ENCODE measurements around the gene SGO2.

Gene SGO2

GRCh38 chr2:200502196-200502595 is 23.8 kb upstream of the SGO2 start:
- no peak for TF ChIP-seq CTCF (IDR thresholded peaks at IDR 0.05; ENCODE audit: extremely low read depth, missing control alignments)
- DNase-seq (ENCODE audit: low spot score) = no peak

GRCh38 chr2:200506679-200507078 is 19.3 kb upstream of the SGO2 start:
- no peak for DNase-seq (ENCODE audit: low spot score)
- no peak for TF ChIP-seq CTCF (IDR thresholded peaks at IDR 0.05; ENCODE audit: extremely low read depth, missing control alignments)

- no peak for DNase-seq (ENCODE audit: low spot score)
- no peak for TF ChIP-seq CTCF (IDR thresholded peaks at IDR 0.05; ENCODE audit: extremely low read depth, missing control alignments)
These were observed 18.8 kb upstream of the SGO2 start for GRCh38 chr2:200507179-200507578.

- peak; percentile 41 for DNase-seq (ENCODE audit: low spot score)
- TF ChIP-seq CTCF (IDR thresholded peaks at IDR 0.05; ENCODE audit: extremely low read depth, missing control alignments) = no peak
These were observed 16.8 kb upstream of the SGO2 start for GRCh38 chr2:200509235-200509611.

- peak; percentile 88 for TF ChIP-seq CTCF (IDR thresholded peaks at IDR 0.05; ENCODE audit: extremely low read depth, missing control alignments)
- peak; percentile 99 for DNase-seq (ENCODE audit: low spot score)
These were observed 16.2 kb upstream of the SGO2 start, which contains the start of gene KCTD18 for GRCh38 chr2:200509612-200510433. Gene KCTD18, minus strand, starts transcription at chr2:200510068. Its CDS starts 3,052 bp downstream, at chr2:200507016.

GRCh38 chr2:200515155-200515554 is 10.9 kb upstream of the SGO2 start:
- no peak for DNase-seq (ENCODE audit: low spot score)
- no peak for TF ChIP-seq CTCF (IDR thresholded peaks at IDR 0.05; ENCODE audit: extremely low read depth, missing control alignments)

GRCh38 chr2:200523158-200523557 is 2.8 kb upstream of the SGO2 start:
- no peak for DNase-seq (ENCODE audit: low spot score)

More at GRCh38 chr2:200523158-200523557, 2.8 kb upstream of the SGO2 start:
- no peak for TF ChIP-seq CTCF (IDR thresholded peaks at IDR 0.05; ENCODE audit: extremely low read depth, missing control alignments)

All from GM20000 (cell line).